NK-92 (cell line): ENCODE measurements around the gene RBM4B.

ENCODE experiments used
- DNase-seq: peaks from one replicate; lab custom pipeline; 2025; ENCODE audit not compliant: unreplicated experiment; lab: John Stamatoyannopoulos, UW

The RBM4B gene

GRCh38 chr11:66707486-66707885, 29.8 kb upstream of the RBM4B start:
- DNase-seq: no peak

GRCh38 chr11:66706989-66707388, 29.3 kb upstream of the RBM4B start:
- DNase-seq: no peak

GRCh38 chr11:66705587-66706335, 28.1 kb upstream of the RBM4B start:
- no peak for DNase-seq

GRCh38 chr11:66704659-66705360, 27.1 kb upstream of the RBM4B start:
- DNase-seq: no peak

- DNase-seq: no peak
Measured at GRCh38 chr11:66701432-66702240, 23.9 kb upstream of the RBM4B start.

GRCh38 chr11:66700742-66701141, 23.1 kb upstream of the RBM4B start:
- DNase-seq: no peak

GRCh38 chr11:66700337-66700736, 22.6 kb upstream of the RBM4B start:
- no peak for DNase-seq

GRCh38 chr11:66698491-66698890, 20.8 kb upstream of the RBM4B start:
- DNase-seq: no peak

- no peak for DNase-seq
Measured at GRCh38 chr11:66697988-66698387, 20.3 kb upstream of the RBM4B start.

- DNase-seq: no peak
Measured at GRCh38 chr11:66696146-66696545, 18.5 kb upstream of the RBM4B start.

- DNase-seq: peak; percentile 33
Measured at GRCh38 chr11:66694732-66695207, 17.1 kb upstream of the RBM4B start.

GRCh38 chr11:66694056-66694410, 16.3 kb upstream of the RBM4B start:
- no peak for DNase-seq

- no peak for DNase-seq
Measured at GRCh38 chr11:66693356-66694055, 15.8 kb upstream of the RBM4B start.

GRCh38 chr11:66692871-66693331, 15.2 kb upstream of the RBM4B start:
- no peak for DNase-seq

GRCh38 chr11:66692446-66692845, 14.8 kb upstream of the RBM4B start:
- no peak for DNase-seq

GRCh38 chr11:66691311-66691980, 13.8 kb upstream of the RBM4B start:
- DNase-seq: no peak

GRCh38 chr11:66689661-66690590, 12.2 kb upstream of the RBM4B start:
- DNase-seq: no peak

- DNase-seq: no peak
Measured at GRCh38 chr11:66688561-66689534, 11.2 kb upstream of the RBM4B start.
